Thyroid gland (tissue), 4 donors: ENCODE measurements around the gene KIF12. TPM values are rescaled to one million over a fixed set of nuclear protein-coding genes. Genes with fewer than 3 reads are reported as not detected.
"Not testable (repeated sequence)": the region's sequence is repeated elsewhere in the genome, so short reads cannot be mapped to it uniquely, and the experiment has no call there.

ENCODE experiments used
- DNase-seq, 2 donors: peaks; one replicate each; pipeline ENCODE4 v3.0.0-alpha.2; 2019
- H3K27ac ChIP-seq, 3 donors: fragments of 200-600 bp; sonication (generic); 1 replicate in 2 of 3; 2 replicates in 1 of 3; pipeline ENCODE4 v1.5.1; 2016 to 2019; ENCODE audit warnings: mild to moderate bottlenecking in 1 of 3, moderate library complexity in 1 of 3
- H3K27me3 ChIP-seq: fragments of 200-600 bp; sonication (generic); one replicate; pipeline ENCODE4 v1.5.1; 2019
- H3K36me3 ChIP-seq, 2 donors: fragments of 200-600 bp; sonication (generic); one replicate each; pipeline ENCODE4 v1.5.1; 2016 to 2019
- H3K4me1 ChIP-seq, 2 donors: fragments of 200-600 bp; sonication (generic); one replicate each; pipeline ENCODE4 v1.5.1; 2017 to 2019
- H3K4me3 ChIP-seq, 3 donors: fragments of 200-600 bp; sonication (generic); replicated peaks in 1 of 3; 1 replicate in 2 of 3; 2 replicates in 1 of 3; pipeline ENCODE4 v1.5.1; 2016; ENCODE audit warnings: mild to moderate bottlenecking in 1 of 3
- H3K9me3 ChIP-seq: fragments of 200-600 bp; sonication (generic); one replicate; pipeline ENCODE4 v1.5.1; 2017
- CTCF ChIP-seq, 6 experiments: fragments of 200-600 bp in 3 of 6; fragments of 450-650 bp in 3 of 6; sonication (generic) in 3 of 6; IDR thresholded peaks; one replicate each; pipeline ENCODE4 v1.5.1; 2016 to 2019; ENCODE audit warnings: antibody characterized with exemption in 6 of 6, mild to moderate bottlenecking in 2 of 6, inconsistent platforms in 1 of 6, moderate library complexity in 1 of 6
- POLR2A ChIP-seq, 2 donors: fragments of 450-650 bp; IDR thresholded peaks; one replicate each; pipeline ENCODE4 v1.6.1; 2017; ENCODE audit warnings: antibody characterized with exemption in 2 of 2, mild to moderate bottlenecking in 2 of 2, moderate library complexity in 1 of 2
- WGBS, 2 donors: methylation state at CpG; one replicate each; pipeline ENCODE4 v1.1.5; 2017; 5-methylcytosine and 5-hydroxymethylcytosine counted together
- intact Hi-C: fragments of 100-400 bp; cut with DNase I; formaldehyde crosslinking; loops from one replicate; pipeline ENCODE4 v1.15.1; 2023
- total RNA-seq, 4 donors: library from RNA; depleted of rRNA; stranded (reverse); fragments of >200 nt; gene quantifications; one replicate each; pipeline ENCODE4 v1.2.3, GENCODE V29; 2016

Gene KIF12
- total RNA-seq, 4 donors from 2014 or later = 13.4 to 56.0 (median 31.7) TPM

GRCh38 chr9:114134827-114135396 is 35.8 kb upstream of the KIF12 start:
- H3K4me1 ChIP-seq = peaks cover 5 to 22% of the 10 kb centered on the region in 2 donors
- H3K4me3 ChIP-seq = no peak overlapping the region
- WGBS, 2 donors = 47 to 50% methylated on average over 5 of the region's 5 CpGs
- peak overlapping the region in 1 of 3 donors; percentile 19 for H3K27ac ChIP-seq
- H3K9me3 ChIP-seq = no peaks in the 10 kb centered on the region
- H3K27me3 ChIP-seq = no peaks in the 10 kb centered on the region
- no peaks in the 10 kb centered on the region for H3K36me3 ChIP-seq
- intact Hi-C loops = no loop called here
- peak; percentile 62 to 65 for DNase-seq
- no peak for TF ChIP-seq POLR2A (IDR thresholded peaks at IDR 0.05)
- TF ChIP-seq CTCF (IDR thresholded peaks at IDR 0.05) = no peak

- intact Hi-C loops = no loop called here
- H3K27ac ChIP-seq = no peak overlapping the region
- no peaks in the 10 kb centered on the region for H3K27me3 ChIP-seq
- H3K36me3 ChIP-seq = no peaks in the 10 kb centered on the region
- DNase-seq = no peak
- H3K4me1 ChIP-seq = peaks cover 0 to 15% of the 10 kb centered on the region in 2 donors
- 90 to 91% methylated on average over 7 of the region's 7 CpGs for WGBS, 2 donors
- no peak overlapping the region for H3K4me3 ChIP-seq
- no peak for TF ChIP-seq CTCF (IDR thresholded peaks at IDR 0.05)
- no peaks in the 10 kb centered on the region for H3K9me3 ChIP-seq
These were observed 33.4 kb upstream of the KIF12 start for GRCh38 chr9:114132550-114132918.

- Histone ChIP-seq H3K27me3 (no peaks in the 10 kb centered on the region), H3K4me3 (no peak overlapping the region), H3K27ac (no peak overlapping the region), H3K4me1 (peaks cover 0 to 15% of the 10 kb centered on the region in 2 donors), H3K9me3 (no peaks in the 10 kb centered on the region), H3K36me3 (no peaks in the 10 kb centered on the region)
- no peak for DNase-seq
- 72 to 82% methylated on average over 10 of the region's 10 CpGs for WGBS, 2 donors
- intact Hi-C loops = no loop called here
- TF ChIP-seq POLR2A (IDR thresholded peaks at IDR 0.05) (no peak), CTCF (IDR thresholded peaks at IDR 0.05) (no peak)
These were observed 32.9 kb upstream of the KIF12 start for GRCh38 chr9:114131808-114132549.

GRCh38 chr9:114130624-114131277 is 31.7 kb upstream of the KIF12 start:
- TF ChIP-seq POLR2A (IDR thresholded peaks at IDR 0.05) (no peak), CTCF (IDR thresholded peaks at IDR 0.05) (no peak)
- peaks cover 0 to 15% of the 10 kb centered on the region in 2 donors for H3K4me1 ChIP-seq
- DNase-seq = no peak
- intact Hi-C loops = no loop called here
- no peaks in the 10 kb centered on the region for H3K9me3 ChIP-seq
- no peak overlapping the region for H3K27ac ChIP-seq
- WGBS, 2 donors = 86 to 93% methylated on average over 4 of the region's 4 CpGs
- H3K36me3 ChIP-seq = no peaks in the 10 kb centered on the region
- no peak overlapping the region for H3K4me3 ChIP-seq
- no peaks in the 10 kb centered on the region for H3K27me3 ChIP-seq

GRCh38 chr9:114130141-114130540 is 31.0 kb upstream of the KIF12 start:
- WGBS, 2 donors = 77 to 93% methylated on average over 7 of the region's 7 CpGs
- DNase-seq = no peak
- TF ChIP-seq POLR2A (IDR thresholded peaks at IDR 0.05) = no peak
- TF ChIP-seq CTCF (IDR thresholded peaks at IDR 0.05) = no peak
- Histone ChIP-seq H3K36me3 (no peaks in the 10 kb centered on the region), H3K9me3 (no peaks in the 10 kb centered on the region), H3K4me3 (no peak overlapping the region), H3K27ac (no peak overlapping the region), H3K4me1 (peaks cover 0 to 14% of the 10 kb centered on the region in 2 donors), H3K27me3 (no peaks in the 10 kb centered on the region)
- intact Hi-C loops = no loop called here

- H3K27ac ChIP-seq, H3K4me1 ChIP-seq, H3K27me3 ChIP-seq, H3K36me3 ChIP-seq, DNase-seq, H3K4me3 ChIP-seq, intact Hi-C loops, H3K9me3 ChIP-seq: not testable (repeated sequence)
- WGBS, 2 donors = 92 to 97% methylated on average over 3 of the region's 3 CpGs
These were observed 29.7 kb upstream of the KIF12 start for GRCh38 chr9:114128759-114129158.
